GM23248 (cell line): ENCODE results near the gene CADM1.

Experiments used
- EZH2 ChIP-seq: fragments of 200-600 bp; sonication (generic); IDR thresholded peaks from 2 replicates; pipeline ENCODE4 v1.6.1; 2018; ENCODE audit warnings: antibody characterized with exemption, mild to moderate bottlenecking; ENCODE audit not compliant: insufficient read depth, poor library complexity, severe bottlenecking
- EZH2phosphoT487 ChIP-seq: fragments of 200-600 bp; sonication (generic); IDR thresholded peaks from 2 replicates; pipeline ENCODE4 v1.6.1; 2018; ENCODE audit warnings: antibody characterized with exemption, moderate library complexity, mild to moderate bottlenecking, low read depth; ENCODE audit not compliant: insufficient read depth

- TF ChIP-seq EZH2phosphoT487 (no peak), EZH2 (no peak)
Observed at GRCh38 chr11:115207916-115208315, 296.3 kb downstream of the CADM1 start.
